AG09309 (cell line): ENCODE data around the gene CFAP77.

Experiments
- DNase-seq: peaks from one replicate; pipeline ENCODE4 v3.0.0-alpha.2; 2010; ENCODE audit warnings: low read depth
- H3K4me3 ChIP-seq: 2 replicates; pipeline ENCODE4 v1.5.1; 2011; ENCODE audit warnings: mild to moderate bottlenecking, low read depth, low read length, moderate library complexity; ENCODE audit not compliant: control insufficient read depth
- TF ChIP-seq, protein P1 (sequence below): IDR thresholded peaks from 2 replicates; pipeline ENCODE4 v1.5.1; 2011; ENCODE audit warnings: mild to moderate bottlenecking, low read depth, low read length, inconsistent platforms; ENCODE audit not compliant: insufficient read depth, control insufficient read depth; ENCODE audit errors: missing control alignments

CFAP77 gene

GRCh38 chr9:132514821-132515220, 104.8 kb downstream of the CFAP77 start:
- DNase-seq: no peak
- TF ChIP-seq, protein P1, sequence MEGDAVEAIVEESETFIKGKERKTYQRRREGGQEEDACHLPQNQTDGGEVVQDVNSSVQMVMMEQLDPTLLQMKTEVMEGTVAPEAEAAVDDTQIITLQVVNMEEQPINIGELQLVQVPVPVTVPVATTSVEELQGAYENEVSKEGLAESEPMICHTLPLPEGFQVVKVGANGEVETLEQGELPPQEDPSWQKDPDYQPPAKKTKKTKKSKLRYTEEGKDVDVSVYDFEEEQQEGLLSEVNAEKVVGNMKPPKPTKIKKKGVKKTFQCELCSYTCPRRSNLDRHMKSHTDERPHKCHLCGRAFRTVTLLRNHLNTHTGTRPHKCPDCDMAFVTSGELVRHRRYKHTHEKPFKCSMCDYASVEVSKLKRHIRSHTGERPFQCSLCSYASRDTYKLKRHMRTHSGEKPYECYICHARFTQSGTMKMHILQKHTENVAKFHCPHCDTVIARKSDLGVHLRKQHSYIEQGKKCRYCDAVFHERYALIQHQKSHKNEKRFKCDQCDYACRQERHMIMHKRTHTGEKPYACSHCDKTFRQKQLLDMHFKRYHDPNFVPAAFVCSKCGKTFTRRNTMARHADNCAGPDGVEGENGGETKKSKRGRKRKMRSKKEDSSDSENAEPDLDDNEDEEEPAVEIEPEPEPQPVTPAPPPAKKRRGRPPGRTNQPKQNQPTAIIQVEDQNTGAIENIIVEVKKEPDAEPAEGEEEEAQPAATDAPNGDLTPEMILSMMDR: no peak
- H3K4me3 ChIP-seq: no peak overlapping the region

DNA sequence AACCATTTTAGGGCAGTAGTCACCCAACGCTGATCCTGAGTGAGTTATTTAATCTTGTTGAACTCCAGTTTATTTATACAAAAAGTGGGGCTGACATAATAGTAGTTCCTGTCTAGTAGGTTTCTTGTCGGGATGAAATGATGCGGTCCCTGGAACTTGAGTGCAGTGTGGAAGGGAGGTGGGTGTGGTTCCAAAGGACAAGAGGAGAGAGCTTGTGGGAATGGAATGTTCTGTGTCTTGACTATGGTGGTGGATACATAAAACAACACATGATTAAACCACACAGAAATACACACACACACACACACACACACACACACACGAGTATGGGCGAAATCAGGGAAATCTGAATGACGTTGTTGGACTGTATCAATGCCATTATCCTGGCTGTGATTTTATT, 106.3 kb downstream of the CFAP77 start:
- no peak for DNase-seq
- TF ChIP-seq, protein P1: no peak

GRCh38 chr9:132516911-132517310, 106.9 kb downstream of the CFAP77 start:
- no peak for DNase-seq
- TF ChIP-seq, protein P1: no peak
- H3K4me3 ChIP-seq: no peak overlapping the region

More for the DNA sequence above, 106.3 kb downstream of the CFAP77 start:
- no peak overlapping the region for H3K4me3 ChIP-seq

DNA sequence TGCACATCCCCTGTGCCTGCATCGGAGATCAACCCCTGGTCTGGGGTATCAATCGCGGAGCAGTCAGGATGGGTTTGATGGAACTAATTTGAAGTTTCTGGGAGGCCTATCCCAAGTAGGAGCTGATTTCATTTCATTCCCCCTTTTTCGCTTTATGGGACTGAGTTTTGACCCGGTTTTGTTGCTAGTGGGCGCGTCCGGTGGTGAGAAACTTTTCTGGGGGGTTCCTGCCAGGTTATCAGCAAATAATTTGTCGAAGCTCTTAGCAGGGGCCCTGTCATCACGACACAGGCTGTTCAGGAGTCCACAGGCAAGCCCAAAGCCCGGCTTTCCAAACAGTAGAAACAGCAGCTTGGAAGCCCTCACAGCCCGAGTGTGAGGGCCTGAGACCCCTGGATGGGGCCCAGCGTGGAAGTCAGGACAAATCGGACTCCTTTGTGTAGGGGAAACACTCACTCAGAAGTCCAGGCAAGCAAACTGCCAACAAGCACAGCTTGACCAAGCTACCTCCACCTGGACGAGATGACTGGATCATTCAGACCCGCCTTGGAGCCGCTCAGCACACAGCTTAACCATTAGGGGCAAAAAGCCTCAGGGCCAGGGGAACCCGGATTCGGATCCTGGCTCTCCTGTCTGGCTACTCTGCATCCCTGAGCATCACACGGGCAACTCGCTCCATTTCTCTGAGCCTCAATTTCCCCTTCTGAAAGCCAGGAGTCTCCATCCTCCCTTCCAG, 108.0 kb downstream of the CFAP77 start:
- H3K4me3 ChIP-seq: no peak overlapping the region
- TF ChIP-seq, protein P1: no peak
- no peak for DNase-seq

DNA sequence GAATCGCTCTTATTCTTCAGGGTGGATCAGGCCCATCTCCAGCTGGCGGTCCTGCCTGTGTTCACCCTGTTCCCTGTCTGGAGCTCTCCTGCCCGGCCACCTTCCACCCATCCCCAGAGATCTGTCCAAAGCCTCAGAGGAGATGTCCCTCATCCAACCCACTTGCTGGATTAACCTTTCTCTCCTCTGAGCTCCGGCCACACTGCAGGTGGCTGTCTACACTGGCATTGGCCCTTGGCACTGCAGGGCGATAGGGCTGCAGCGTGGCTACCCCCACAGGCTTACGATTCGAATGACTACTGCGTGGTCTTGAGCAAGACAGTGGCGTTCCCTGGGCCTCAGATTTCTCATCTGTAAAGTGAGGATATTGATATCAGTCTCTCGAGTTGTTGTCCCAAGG, 108.6 kb downstream of the CFAP77 start:
- DNase-seq: no peak
- TF ChIP-seq, protein P1: no peak
- no peak overlapping the region for H3K4me3 ChIP-seq

DNA sequence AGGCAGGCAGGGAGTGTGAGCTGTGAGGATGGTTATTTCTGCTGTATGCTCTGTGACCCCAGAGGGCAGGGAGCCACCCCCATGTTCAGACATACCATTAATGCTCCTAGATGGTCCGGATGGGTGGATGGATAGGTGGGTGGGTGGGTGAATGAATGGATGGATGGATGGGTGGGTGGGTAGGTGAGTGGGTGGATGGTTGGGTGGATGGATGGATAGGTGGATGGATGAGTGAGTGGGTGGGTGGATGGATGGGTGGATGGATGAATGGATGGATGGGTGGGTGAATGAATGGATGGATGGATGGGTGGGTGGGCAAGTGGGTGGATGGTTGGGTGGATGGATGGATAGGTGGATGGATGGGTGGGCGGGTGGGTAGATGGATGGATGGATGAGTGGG, 109.0 kb downstream of the CFAP77 start:
- H3K4me3 ChIP-seq: no peak overlapping the region
- DNase-seq: no peak
- TF ChIP-seq, protein P1: no peak
